Colonic mucosa (tissue), 4 donors: ENCODE data around the gene KRT34. TPM values are rescaled to one million over a fixed set of nuclear protein-coding genes. Genes with fewer than 3 reads are reported as not detected.

Experiments used
- DNase-seq: peaks from one replicate; pipeline ENCODE4 v3.0.0-alpha.2; 2020
- H3K27ac ChIP-seq: fragments of 200-600 bp; one replicate; pipeline ENCODE4 v1.8.0; 2021
- H3K27me3 ChIP-seq: fragments of 200-600 bp; one replicate; pipeline ENCODE4 v1.8.0; 2021
- H3K36me3 ChIP-seq: fragments of 200-600 bp; one replicate; pipeline ENCODE4 v1.8.0; 2021
- H3K4me1 ChIP-seq: fragments of 200-600 bp; one replicate; pipeline ENCODE4 v1.8.0; 2021; ENCODE audit warnings: mild to moderate bottlenecking
- H3K4me3 ChIP-seq: fragments of 200-600 bp; one replicate; pipeline ENCODE4 v1.8.0; 2021
- H3K9ac ChIP-seq, 2 donors: one replicate each; pipeline ENCODE4 v1.7.0; 2013; ENCODE audit warnings: control low read depth in 2 of 2, low read depth in 2 of 2, low read length in 2 of 2
- H3K9me3 ChIP-seq: fragments of 200-600 bp; one replicate; pipeline ENCODE4 v1.8.0; 2021
- CTCF ChIP-seq: fragments of 200-600 bp; IDR thresholded peaks from one replicate; pipeline ENCODE4 v1.8.0; 2022; ENCODE audit warnings: antibody characterized with exemption, mild to moderate bottlenecking
- intact Hi-C: fragments of 100-400 bp; cut with DNase I; formaldehyde crosslinking; loops from one replicate; pipeline ENCODE4 v1.14.1; 2022
- total RNA-seq, 2 donors: library from RNA; stranded (reverse); fragmentation: NEBNext Ultra II Directional in 1 of 2; extraction: Animal tissue kit (Norgen Biotek cat#: 25700) in 1 of 2; gene quantifications; one replicate each; pipeline ENCODE4 v1.2.1, GENCODE V29; 2021
- donor health status: healthy.
- donor health status: DM: no; HTN: no; CAD: no.
- donor health status: DM: no; HTN: no; CAD: no.

KRT34 gene
- total RNA-seq, 2 donors from 2014 or later = not detected

GRCh38 chr17:41333836-41334235 lies 48.3 kb downstream of the KRT34 start:
- Histone ChIP-seq H3K27ac (no peak overlapping the region), H3K4me1 (no peaks in the 10 kb centered on the region), H3K4me3 (no peak overlapping the region), H3K9ac (no peak overlapping the region), H3K27me3 (no peaks in the 10 kb centered on the region), H3K9me3 (no peaks in the 10 kb centered on the region), H3K36me3 (no peaks in the 10 kb centered on the region)
- TF ChIP-seq CTCF = no peak
- intact Hi-C loops = no loop called here
- DNase-seq = no peak

- Histone ChIP-seq H3K27ac (no peak overlapping the region), H3K4me3 (no peak overlapping the region), H3K27me3 (no peaks in the 10 kb centered on the region), H3K9ac (no peak overlapping the region), H3K4me1 (no peaks in the 10 kb centered on the region), H3K9me3 (no peaks in the 10 kb centered on the region), H3K36me3 (no peaks in the 10 kb centered on the region)
- DNase-seq = no peak
- intact Hi-C loops = no loop called here
- TF ChIP-seq CTCF = no peak
Observed at GRCh38 chr17:41333098-41333497, 49.0 kb downstream of the KRT34 start.

GRCh38 chr17:41332239-41332638 lies 49.9 kb downstream of the KRT34 start:
- Histone ChIP-seq H3K4me3 (no peak overlapping the region), H3K36me3 (no peaks in the 10 kb centered on the region), H3K9ac (no peak overlapping the region), H3K27ac (no peak overlapping the region), H3K9me3 (no peaks in the 10 kb centered on the region), H3K27me3 (no peaks in the 10 kb centered on the region), H3K4me1 (no peaks in the 10 kb centered on the region)
- DNase-seq = no peak
- intact Hi-C loops = no loop called here
- no peak for TF ChIP-seq CTCF

GRCh38 chr17:41331606-41332005 lies 50.5 kb downstream of the KRT34 start:
- Histone ChIP-seq H3K9ac (no peak overlapping the region), H3K27ac (no peak overlapping the region), H3K9me3 (no peaks in the 10 kb centered on the region), H3K36me3 (no peaks in the 10 kb centered on the region), H3K4me3 (no peak overlapping the region), H3K27me3 (no peaks in the 10 kb centered on the region), H3K4me1 (no peaks in the 10 kb centered on the region)
- TF ChIP-seq CTCF = no peak
- intact Hi-C loops = no loop called here
- DNase-seq = no peak

- Histone ChIP-seq H3K9ac (no peak overlapping the region), H3K27me3 (no peaks in the 10 kb centered on the region), H3K4me1 (no peaks in the 10 kb centered on the region), H3K9me3 (no peaks in the 10 kb centered on the region), H3K27ac (no peak overlapping the region), H3K36me3 (no peaks in the 10 kb centered on the region), H3K4me3 (no peak overlapping the region)
- peak; percentile 47 for DNase-seq
- intact Hi-C loops = loop anchor here (10.0 kb wide), 2 partner anchors 315 to 475 kb away; no protein-coding TSS in a partner anchor
- TF ChIP-seq CTCF = peak; percentile 50
Observed at GRCh38 chr17:41329279-41329948, 52.7 kb downstream of the KRT34 start.
